WTC11 (cell line): ENCODE measurements around the gene ABCC4. TPM values are rescaled to one million over a fixed set of nuclear protein-coding genes. Genes with fewer than 3 reads are reported as not detected.
"Not testable (repeated sequence)": the region's sequence is repeated elsewhere in the genome, so short reads cannot be mapped to it uniquely, and the experiment has no call there.

ENCODE experiments used
- ATAC-seq: fragments of 200-7000 bp; cut with Tn5 transposase; 2 replicates; pipeline ENCODE4 v1.10.0; 2021; ENCODE audit warnings: mild to moderate bottlenecking, moderate library complexity
- CTCF ChIA-PET: fragments of 300-600 bp; sonication (Branson Sonifier 250); formaldehyde crosslinking; loops from one replicate; lab custom pipeline; 2021; ENCODE audit warnings: antibody characterized with exemption; lab: Charles Lee
- POLR2A ChIA-PET: fragments of 350-600 bp; sonication (Branson Sonifier 250); formaldehyde crosslinking; loops from one replicate; lab custom pipeline; 2021; ENCODE audit warnings: antibody characterized with exemption; lab: Charles Lee
- DNase-seq: peaks from one replicate; pipeline ENCODE4 v3.0.0; 2021; ENCODE audit warnings: low spot score
- H3K27ac Mint-ChIP-seq: 2 replicates; pipeline ENCODE4 v1.8.0; 2021; ENCODE audit warnings: mixed read lengths
- H3K27me3 Mint-ChIP-seq: 2 replicates; pipeline ENCODE4 v1.8.0; 2021; ENCODE audit warnings: low read depth, mild to moderate bottlenecking, moderate library complexity, mixed read lengths
- H3K36me3 Mint-ChIP-seq: 2 replicates; pipeline ENCODE4 v1.8.0; 2021; ENCODE audit warnings: mixed read lengths
- H3K4me1 Mint-ChIP-seq: 2 replicates; pipeline ENCODE4 v1.8.0; 2022; ENCODE audit warnings: mixed read lengths
- H3K4me3 Mint-ChIP-seq: 2 replicates; pipeline ENCODE4 v1.8.0; 2021; ENCODE audit warnings: mild to moderate bottlenecking, moderate library complexity, mixed read lengths
- H3K9me3 Mint-ChIP-seq: 2 replicates; pipeline ENCODE4 v1.8.0; 2021; ENCODE audit warnings: mixed read lengths
- ARID4B ChIP-seq: sonication (generic); formaldehyde crosslinking; IDR thresholded peaks from 2 replicates; pipeline ENCODE4 v1.8.0; 2023; ENCODE audit warnings: missing genetic modification reagents, mild to moderate bottlenecking, borderline replicate concordance
- ATF3 ChIP-seq: sonication (generic); formaldehyde crosslinking; conservative IDR thresholded peaks from 2 replicates; pipeline ENCODE4 v1.8.1; 2022; ENCODE audit warnings: mild to moderate bottlenecking, missing genetic modification reagents
- CDX4 ChIP-seq: fragments of 250-450 bp; sonication (Bioruptor Pico); IDR thresholded peaks from 2 replicates; pipeline ENCODE4 v1.9.0; 2021; ENCODE audit warnings: moderate library complexity, mild to moderate bottlenecking, inconsistent platforms, borderline replicate concordance
- E2F5 ChIP-seq: sonication (generic); formaldehyde crosslinking; IDR thresholded peaks from 2 replicates; pipeline ENCODE4 v1.8.1; 2022; ENCODE audit warnings: mild to moderate bottlenecking, moderate library complexity, missing genetic modification reagents
- ETV6 ChIP-seq: sonication (generic); formaldehyde crosslinking; IDR thresholded peaks from 2 replicates; pipeline ENCODE4 v1.8.1; 2022; ENCODE audit warnings: mild to moderate bottlenecking, missing genetic modification reagents
- HMGA2 ChIP-seq: fragments of 250-450 bp; sonication (Bioruptor Pico); IDR thresholded peaks from 2 replicates; pipeline ENCODE4 v1.4.0; 2021; ENCODE audit warnings: mild to moderate bottlenecking, moderate library complexity
- IRF1 ChIP-seq: sonication (generic); formaldehyde crosslinking; IDR thresholded peaks from 2 replicates; pipeline ENCODE4 v1.8.0; 2023; ENCODE audit warnings: missing genetic modification reagents
- OVOL2 ChIP-seq: fragments of 250-450 bp; sonication (Bioruptor Pico); IDR thresholded peaks from 2 replicates; pipeline ENCODE4 v1.9.0; 2021; ENCODE audit warnings: mild to moderate bottlenecking, borderline replicate concordance
- PREB ChIP-seq: sonication (generic); formaldehyde crosslinking; IDR thresholded peaks from 2 replicates; pipeline ENCODE4 v1.8.1; 2022; ENCODE audit warnings: mild to moderate bottlenecking, missing genetic modification reagents, moderate library complexity, borderline replicate concordance
- PRRX2 ChIP-seq: fragments of 250-450 bp; sonication (Bioruptor Pico); IDR thresholded peaks from 2 replicates; pipeline ENCODE4 v1.8.0; 2021; ENCODE audit warnings: mild to moderate bottlenecking
- RORB ChIP-seq: fragments of 250-450 bp; sonication (Bioruptor Pico); IDR thresholded peaks from 2 replicates; pipeline ENCODE4 v1.9.0; 2021; ENCODE audit warnings: mild to moderate bottlenecking
- SMAD3 ChIP-seq: sonication (generic); formaldehyde crosslinking; IDR thresholded peaks from 2 replicates; pipeline ENCODE4 v1.8.0; 2022; ENCODE audit warnings: missing genetic modification reagents, mild to moderate bottlenecking, borderline replicate concordance
- SMAD4 ChIP-seq: sonication (generic); formaldehyde crosslinking; IDR thresholded peaks from 2 replicates; pipeline ENCODE4 v1.8.0; 2022; ENCODE audit warnings: mild to moderate bottlenecking, missing genetic modification reagents
- TEAD1 ChIP-seq: sonication (generic); formaldehyde crosslinking; IDR thresholded peaks from 2 replicates; pipeline ENCODE4 v1.8.0; 2022; ENCODE audit warnings: mild to moderate bottlenecking, missing genetic modification reagents
- ZBTB43 ChIP-seq: sonication (generic); formaldehyde crosslinking; IDR thresholded peaks from 2 replicates; pipeline ENCODE4 v1.8.1; 2023; ENCODE audit warnings: mild to moderate bottlenecking, missing genetic modification reagents
- ZNF138 ChIP-seq: sonication (generic); formaldehyde crosslinking; conservative IDR thresholded peaks from 2 replicates; pipeline ENCODE4 v1.8.1; 2022; ENCODE audit warnings: mild to moderate bottlenecking, moderate library complexity, missing genetic modification reagents
- ZNF416 ChIP-seq: fragments of 250-450 bp; sonication (Bioruptor Pico); IDR thresholded peaks from 2 replicates; pipeline ENCODE4 v1.9.0; 2021; ENCODE audit warnings: mild to moderate bottlenecking, inconsistent platforms
- ZNF423 ChIP-seq: fragments of 250-450 bp; sonication (Bioruptor Pico); IDR thresholded peaks from 2 replicates; pipeline ENCODE4 v2.1.2; 2022; ENCODE audit warnings: mild to moderate bottlenecking, moderate library complexity
- ZNF512 ChIP-seq: sonication (generic); formaldehyde crosslinking; IDR thresholded peaks from 2 replicates; pipeline ENCODE4 v1.8.1; 2022; ENCODE audit warnings: missing genetic modification reagents, borderline replicate concordance
- total RNA-seq: library from RNA; stranded (reverse); gene quantifications from 3 replicates; pipeline ENCODE4 v1.2.3, GENCODE V29; 2021

ABCC4 gene
- total RNA-seq, 1 experiment from 2014 or later = 7.2 TPM

GRCh38 chr13:95201814-95202651 lies 99.2 kb downstream of the ABCC4 start:
- Mint-ChIP-seq H3K27me3 (no peaks in the 10 kb centered on the region), H3K27ac (no peak overlapping the region), H3K4me1 (0 out of 2 replicates have a peak, but pooled peaks cover 3% of the 10 kb centered on the region), H3K36me3 (peaks cover 9% of the 10 kb centered on the region; the same call in 1 of the 2 replicates), H3K4me3 (no peak overlapping the region), H3K9me3 (peaks cover 14% of the 10 kb centered on the region)
- ChIA-PET POLR2A (no interaction called here), CTCF (interaction anchor here (0.8 to 2.6 kb wide), 3 partner anchors 10 to 202 kb away, joined by 3 to 14 read pairs (median 11); no protein-coding TSS in a partner anchor)
- DNase-seq (no peak), ATAC-seq (no peak)
- TF ChIP-seq CDX4 (no peak), ARID4B (CRISPR knock-in tag) (no peak), PRRX2 (no peak), ETV6 (no peak), RORB (CRISPR knock-in tag) (no peak), PREB (no peak), SMAD3 (CRISPR knock-in tag) (no peak), OVOL2 (CRISPR knock-in tag) (no peak), IRF1 (CRISPR knock-in tag) (no peak)

- H3K4me1 Mint-ChIP-seq, ATAC-seq, H3K36me3 Mint-ChIP-seq, DNase-seq, H3K27me3 Mint-ChIP-seq, CTCF ChIA-PET, POLR2A ChIA-PET, H3K4me3 Mint-ChIP-seq: not testable (repeated sequence)
- H3K9me3 Mint-ChIP-seq = peaks cover 14% of the 10 kb centered on the region
- H3K27ac Mint-ChIP-seq = peak overlapping the region; percentile 37; the same call in 1 of the 2 replicates
Observed at GRCh38 chr13:95200386-95200957, 100.8 kb downstream of the ABCC4 start.

- Mint-ChIP-seq H3K4me3 (no peak overlapping the region), H3K27me3 (no peaks in the 10 kb centered on the region), H3K27ac (peak overlapping the region; percentile 37; the same call in 1 of the 2 replicates), H3K9me3 (peaks cover 14% of the 10 kb centered on the region), H3K36me3 (peaks cover 9% of the 10 kb centered on the region; the same call in 1 of the 2 replicates), H3K4me1 (0 out of 2 replicates have a peak, but pooled peaks cover 3% of the 10 kb centered on the region)
- ChIA-PET CTCF (no interaction called here), POLR2A (no interaction called here)
- ATAC-seq (no peak), DNase-seq (no peak)
- TF ChIP-seq TEAD1 (CRISPR knock-in tag) (no peak), HMGA2 (CRISPR knock-in tag) (no peak), ZNF138 (no peak), SMAD3 (CRISPR knock-in tag) (no peak), ATF3 (no peak), SMAD4 (CRISPR knock-in tag) (no peak), ZNF512 (CRISPR knock-in tag) (no peak), E2F5 (CRISPR knock-in tag) (no peak), ZNF416 (CRISPR knock-in tag) (no peak), ZNF423 (no peak), ZBTB43 (CRISPR knock-in tag) (no peak)
Observed at GRCh38 chr13:95199896-95200295, 101.4 kb downstream of the ABCC4 start.
